Measurements from ENCODE around the gene TMCO2. TPM values are rescaled to one million over a fixed set of nuclear protein-coding genes. Genes with fewer than 3 reads are reported as not detected.

The TMCO2 gene
- total RNA-seq, 2 donors from 2014 or later: not detected

DNA sequence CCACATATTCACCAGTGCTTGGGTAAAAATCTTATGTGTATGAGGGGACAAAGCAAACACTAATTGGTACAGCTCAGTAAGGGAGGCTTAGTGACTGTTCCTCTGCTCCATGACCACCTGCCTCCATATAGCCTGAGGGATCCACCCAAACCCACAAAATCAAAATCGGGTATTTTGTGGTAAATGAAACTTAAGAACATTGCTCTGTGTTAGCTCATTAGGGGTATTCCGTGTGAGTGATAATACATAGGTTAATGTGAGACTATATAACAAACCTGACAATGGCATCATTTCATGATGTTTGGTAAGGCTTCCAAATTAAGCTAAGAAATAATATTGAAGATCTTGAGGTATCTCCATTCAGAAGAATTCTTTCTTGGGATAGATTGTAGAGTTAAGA lies 43.6 kb downstream of the TMCO2 start:
- Histone ChIP-seq H3K4me1 (no peaks in the 10 kb centered on the region), H3K9me3 (no peaks in the 10 kb centered on the region), H3K4me3 (no peak overlapping the region), H3K27me3 (no peaks in the 10 kb centered on the region), H3K36me3 (peaks cover 8% of the 10 kb centered on the region), H3K9ac (ENCODE audit: low read depth in 2 of 2, low read length in 2 of 2) (no peak overlapping the region), H3K27ac (no peak overlapping the region)
- DNase-seq: no peak
- TF ChIP-seq, protein P1, sequence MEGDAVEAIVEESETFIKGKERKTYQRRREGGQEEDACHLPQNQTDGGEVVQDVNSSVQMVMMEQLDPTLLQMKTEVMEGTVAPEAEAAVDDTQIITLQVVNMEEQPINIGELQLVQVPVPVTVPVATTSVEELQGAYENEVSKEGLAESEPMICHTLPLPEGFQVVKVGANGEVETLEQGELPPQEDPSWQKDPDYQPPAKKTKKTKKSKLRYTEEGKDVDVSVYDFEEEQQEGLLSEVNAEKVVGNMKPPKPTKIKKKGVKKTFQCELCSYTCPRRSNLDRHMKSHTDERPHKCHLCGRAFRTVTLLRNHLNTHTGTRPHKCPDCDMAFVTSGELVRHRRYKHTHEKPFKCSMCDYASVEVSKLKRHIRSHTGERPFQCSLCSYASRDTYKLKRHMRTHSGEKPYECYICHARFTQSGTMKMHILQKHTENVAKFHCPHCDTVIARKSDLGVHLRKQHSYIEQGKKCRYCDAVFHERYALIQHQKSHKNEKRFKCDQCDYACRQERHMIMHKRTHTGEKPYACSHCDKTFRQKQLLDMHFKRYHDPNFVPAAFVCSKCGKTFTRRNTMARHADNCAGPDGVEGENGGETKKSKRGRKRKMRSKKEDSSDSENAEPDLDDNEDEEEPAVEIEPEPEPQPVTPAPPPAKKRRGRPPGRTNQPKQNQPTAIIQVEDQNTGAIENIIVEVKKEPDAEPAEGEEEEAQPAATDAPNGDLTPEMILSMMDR (IDR thresholded peaks at IDR 0.05): no peak
- intact Hi-C loops (cut with DNase I): no loop called here

DNA sequence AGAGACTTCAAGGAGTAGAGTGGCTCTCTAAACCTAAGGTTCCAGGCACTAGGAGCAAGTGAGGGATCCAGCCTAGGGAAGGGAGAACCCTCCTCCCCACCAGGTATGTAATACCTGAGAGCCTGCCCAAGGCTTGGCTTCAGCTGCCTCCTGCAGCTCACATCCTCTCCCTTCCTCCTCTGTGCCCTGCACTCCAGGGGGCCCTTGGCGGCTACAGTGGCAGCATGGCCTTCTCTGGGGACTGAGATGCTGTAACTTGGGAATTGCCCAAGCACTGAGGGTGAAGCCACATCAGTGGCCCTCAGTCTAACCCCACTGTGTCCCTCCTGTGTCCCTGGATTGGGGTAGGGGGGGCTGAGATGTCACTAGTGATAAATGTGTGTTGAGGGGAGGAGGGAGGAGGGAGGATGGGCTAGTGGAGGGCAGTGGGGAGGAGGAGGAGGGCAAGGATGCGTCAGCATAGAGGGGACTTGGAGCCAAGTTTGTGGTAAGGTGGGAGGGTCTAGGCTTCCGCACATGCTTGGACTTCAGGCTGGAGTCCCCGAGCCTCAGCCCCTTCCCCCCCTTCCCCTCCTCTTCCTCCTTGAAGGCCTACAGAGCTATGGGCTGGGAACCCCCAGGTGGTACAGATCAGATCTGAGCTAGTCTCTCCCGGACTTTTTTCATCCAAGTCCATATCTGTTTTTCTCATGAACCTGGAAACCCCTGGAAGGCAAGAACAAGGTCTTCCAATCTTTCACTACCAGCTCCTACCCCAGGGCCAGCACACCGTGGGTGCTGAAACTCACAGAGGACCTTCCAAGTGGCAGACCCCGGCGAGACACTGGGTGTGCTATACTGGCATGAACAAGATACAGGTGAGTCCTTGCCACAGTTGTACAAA lies 51.9 kb downstream of the TMCO2 start:
- intact Hi-C loops (cut with DNase I): no loop called here

DNA sequence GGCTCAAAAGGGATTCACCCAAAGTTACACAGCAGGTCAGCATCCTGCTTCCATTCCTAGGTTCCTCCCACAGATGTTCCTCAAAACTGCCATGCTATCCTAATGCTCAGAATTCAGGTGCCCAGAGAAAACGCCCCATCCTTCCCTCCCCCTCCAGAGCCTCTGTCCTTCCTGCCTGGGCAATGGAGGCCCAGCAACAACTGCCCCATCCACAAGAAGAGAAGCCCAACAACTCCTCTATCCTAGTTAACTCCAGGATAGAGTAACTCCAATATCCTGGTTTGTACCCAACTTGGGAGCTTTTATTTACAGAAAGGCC lies 52.5 kb downstream of the TMCO2 start:
- Histone ChIP-seq H3K36me3 (no peaks in the 10 kb centered on the region), H3K27ac (no peak overlapping the region), H3K9me3 (no peaks in the 10 kb centered on the region), H3K4me3 (no peak overlapping the region), H3K9ac (ENCODE audit: low read depth in 2 of 2, low read length in 2 of 2) (no peak overlapping the region), H3K4me1 (no peaks in the 10 kb centered on the region), H3K27me3 (no peaks in the 10 kb centered on the region)
- DNase-seq: no peak
- intact Hi-C loops (cut with DNase I): no loop called here
- TF ChIP-seq, protein P1 (IDR thresholded peaks at IDR 0.05): no peak

More for the DNA sequence above, 51.9 kb downstream of the TMCO2 start:
- Histone ChIP-seq H3K27ac (no peak overlapping the region), H3K4me1 (no peaks in the 10 kb centered on the region), H3K9me3 (no peaks in the 10 kb centered on the region), H3K9ac (ENCODE audit: low read depth in 2 of 2, low read length in 2 of 2) (no peak overlapping the region), H3K36me3 (no peaks in the 10 kb centered on the region), H3K4me3 (no peak overlapping the region), H3K27me3 (no peaks in the 10 kb centered on the region)
- TF ChIP-seq, protein P1 (IDR thresholded peaks at IDR 0.05): no peak
- no peak for DNase-seq

DNA sequence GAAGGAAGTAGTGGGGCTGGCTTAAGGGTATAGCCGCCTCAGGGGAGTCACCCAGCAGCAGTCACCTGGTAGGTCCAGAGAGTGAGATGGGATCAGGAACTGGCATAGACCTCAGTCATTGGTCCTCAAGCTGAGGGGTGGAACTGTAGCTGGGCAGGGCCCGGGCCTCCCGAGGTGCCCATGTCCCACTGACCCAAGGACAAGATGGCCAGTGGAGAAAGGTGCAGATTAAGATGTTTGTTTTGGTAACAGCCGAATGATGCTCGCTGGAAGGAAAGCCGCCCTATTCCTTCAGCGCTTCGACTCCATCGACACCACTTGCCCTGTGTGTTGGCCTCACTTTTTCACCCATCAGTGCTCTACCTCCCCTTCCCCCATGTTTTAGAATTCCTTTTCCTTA lies 52.9 kb downstream of the TMCO2 start:
- Histone ChIP-seq H3K9ac (ENCODE audit: low read depth in 2 of 2, low read length in 2 of 2) (no peak overlapping the region), H3K27me3 (no peaks in the 10 kb centered on the region), H3K4me1 (no peaks in the 10 kb centered on the region), H3K4me3 (no peak overlapping the region), H3K9me3 (no peaks in the 10 kb centered on the region), H3K27ac (no peak overlapping the region), H3K36me3 (no peaks in the 10 kb centered on the region)
- DNase-seq: no peak
- TF ChIP-seq, protein P1 (IDR thresholded peaks at IDR 0.05): no peak
- intact Hi-C loops (cut with DNase I): no loop called here

DNA sequence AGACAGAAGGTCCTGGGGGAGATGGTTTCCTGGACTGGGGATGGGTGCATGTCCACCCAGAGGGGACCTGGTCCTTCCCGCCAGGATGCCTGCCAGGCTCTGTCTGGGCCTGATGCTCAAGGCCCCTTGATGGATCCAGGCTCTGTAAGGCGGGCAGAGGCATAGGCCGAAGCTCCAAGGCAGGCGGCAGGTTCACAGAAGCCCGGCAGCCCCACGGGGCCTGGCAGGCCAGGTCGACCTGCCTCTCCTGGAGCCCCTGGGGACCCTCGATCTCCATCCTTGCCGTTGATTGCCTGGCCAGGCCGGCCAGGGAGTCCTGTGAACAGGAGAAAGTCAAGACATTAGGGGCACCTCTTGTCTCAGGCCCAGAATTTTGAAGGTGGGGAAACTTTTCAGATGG lies 53.3 kb downstream of the TMCO2 start:
- Histone ChIP-seq H3K9ac (ENCODE audit: low read depth in 2 of 2, low read length in 2 of 2) (no peak overlapping the region), H3K4me1 (no peaks in the 10 kb centered on the region), H3K27ac (no peak overlapping the region), H3K9me3 (no peaks in the 10 kb centered on the region), H3K27me3 (no peaks in the 10 kb centered on the region), H3K36me3 (no peaks in the 10 kb centered on the region), H3K4me3 (no peak overlapping the region)
- no peak for DNase-seq
- intact Hi-C loops (cut with DNase I): no loop called here
- TF ChIP-seq, protein P1 (IDR thresholded peaks at IDR 0.05): no peak

Other genes starting within 250 kb of the TMCO2 start
- 100 to 1,000 TPM; 500 to 548 TPM for gene CAP1, start 207.2 kb upstream of the TMCO2 start, total RNA-seq
- 10 to 100 TPM; 25.7 to 37.7 TPM for gene PPT1, start 150.7 kb upstream of the TMCO2 start, total RNA-seq
- 10 to 100 TPM; 11.5 to 21.0 TPM for gene RLF, start 86.5 kb upstream of the TMCO2 start, total RNA-seq
- gene ZMPSTE24, start 10.3 kb downstream of the TMCO2 start, total RNA-seq: 10 to 100 TPM; 49.7 to 62.8 TPM
- gene COL9A2, start 69.3 kb downstream of the TMCO2 start, total RNA-seq: 1 to 10 TPM; 4.0 to 6.5 TPM
- 10 to 100 TPM; 25.9 to 31.5 TPM for gene SMAP2, start 125.8 kb downstream of the TMCO2 start, total RNA-seq
- 1 to 10 TPM; 1.4 to 1.9 TPM for gene ZFP69B, start 202.5 kb downstream of the TMCO2 start, total RNA-seq
- gene ZFP69, start 229.4 kb downstream of the TMCO2 start, total RNA-seq: 1 to 10 TPM; 2.1 to 2.7 TPM